Stimulated activated CD4-positive, alpha-beta T cell treated with anti-CD3 and anti-CD28 coated beads, Interleukin-4, amount 100 ng/mL, for 24 hours (primary cell): Measurements from ENCODE around the gene CACNB1.

ENCODE experiments used
- DNase-seq: peaks from one replicate; pipeline ENCODE4 v3.0.0-alpha.2; 2020

CACNB1 gene

DNA sequence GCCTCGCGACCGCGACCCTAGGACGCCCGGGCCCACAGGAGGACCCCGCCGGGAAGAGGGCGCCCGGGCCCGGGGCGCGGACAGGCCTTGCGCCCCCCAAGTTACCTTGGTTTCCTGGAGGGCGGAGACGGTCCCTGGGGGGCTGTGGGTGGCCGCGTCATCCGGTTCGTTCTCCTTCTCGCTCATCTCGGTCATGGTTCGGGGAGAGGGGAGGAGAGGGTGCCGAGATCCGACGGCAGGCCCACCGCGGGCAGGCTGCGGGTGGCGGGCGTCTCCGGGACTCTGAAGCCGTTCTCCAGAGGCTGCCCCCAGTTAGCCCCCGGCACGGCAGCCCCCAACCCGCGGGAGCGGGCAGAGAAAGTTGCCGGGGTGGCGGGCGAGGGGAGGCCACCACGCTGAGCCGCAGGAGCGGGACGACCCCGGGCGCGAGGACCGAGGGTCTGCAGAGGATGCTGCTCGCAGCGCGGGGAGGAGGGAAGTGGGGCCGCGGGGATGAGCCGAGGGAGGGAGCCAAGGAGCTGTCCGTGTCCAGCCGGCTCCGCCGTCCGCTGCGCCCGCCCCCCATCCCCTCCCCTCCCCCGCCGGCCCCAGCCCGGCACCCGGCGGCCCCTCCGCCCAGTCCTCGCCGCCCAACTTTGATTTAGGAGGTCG lies 28.0 kb upstream of the CACNB1 start, which contains the start of gene STAC2:
Gene STAC2 (minus strand): TSS at position 638 of the 651 bp plus-strand sequence. CDS start 443 bp downstream, at position 195.
- DNase-seq = no peak

DNA sequence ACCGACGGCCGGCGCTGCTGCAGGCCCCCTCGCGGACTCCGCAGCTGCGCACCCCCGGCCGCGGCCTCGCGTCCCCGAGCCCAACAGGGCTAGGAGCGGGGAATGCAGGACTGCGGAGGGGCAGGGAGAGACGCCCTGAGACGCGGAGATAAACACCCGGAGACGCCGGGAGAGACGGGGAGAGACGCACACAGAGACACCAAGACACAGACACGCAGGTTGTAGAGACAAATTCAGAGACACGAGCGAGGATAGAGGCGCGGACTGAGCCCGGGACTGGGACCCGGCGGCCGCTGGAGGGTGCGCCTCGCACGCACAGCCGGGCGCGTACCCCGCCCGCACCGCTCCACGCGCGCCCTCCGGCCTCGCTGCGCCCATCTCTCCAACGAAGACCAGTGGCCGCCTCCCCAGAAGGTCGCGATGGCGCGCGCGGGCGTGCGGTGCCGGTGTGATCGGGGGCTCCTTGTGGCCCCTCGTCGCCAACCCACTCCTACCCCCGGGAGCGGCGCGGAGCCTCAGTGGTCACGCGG lies 27.4 kb upstream of the CACNB1 start:
- no peak for DNase-seq

DNA sequence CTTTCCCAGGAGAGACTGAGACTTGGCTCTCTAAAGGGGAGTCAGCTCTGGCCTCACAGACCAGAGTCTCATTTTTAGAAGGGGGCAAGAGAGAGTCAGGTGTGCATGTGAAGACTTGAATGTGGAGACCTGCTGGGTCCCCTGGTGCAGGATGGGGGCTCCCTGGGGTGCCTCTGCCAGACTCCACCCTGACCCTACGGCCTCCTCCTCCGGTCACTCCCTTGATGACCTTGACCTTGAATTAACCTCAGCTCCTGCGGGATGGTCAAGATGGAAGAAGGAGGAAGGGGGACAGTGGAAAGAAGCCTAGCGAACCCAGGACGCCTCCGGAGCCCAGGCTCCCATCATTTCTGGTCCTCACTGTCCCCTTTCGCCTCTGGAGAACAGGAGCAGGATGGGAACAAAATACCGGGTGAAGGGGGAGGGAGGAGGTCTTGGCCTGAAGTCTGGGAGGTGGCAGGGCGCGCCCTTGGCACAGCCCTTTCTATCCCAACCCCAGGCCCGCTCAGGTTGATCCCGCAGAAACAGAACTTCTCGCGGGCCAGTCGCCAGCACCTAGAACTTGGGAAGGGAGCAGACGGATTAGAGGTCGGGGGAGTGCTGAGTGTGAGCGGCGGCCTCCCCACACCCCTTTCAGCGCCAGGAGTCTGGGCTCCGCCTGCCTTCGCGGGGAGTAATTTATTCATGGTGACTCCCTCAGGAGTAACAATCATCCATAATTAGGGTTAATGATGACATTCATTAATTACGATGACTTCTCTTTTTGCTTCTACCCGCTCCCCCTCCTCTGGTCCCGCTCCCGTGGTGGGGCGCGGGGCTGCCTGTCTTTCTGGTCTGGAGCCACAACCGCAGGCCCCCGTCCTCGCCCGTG lies 26.7 kb upstream of the CACNB1 start:
- no peak for DNase-seq

DNA sequence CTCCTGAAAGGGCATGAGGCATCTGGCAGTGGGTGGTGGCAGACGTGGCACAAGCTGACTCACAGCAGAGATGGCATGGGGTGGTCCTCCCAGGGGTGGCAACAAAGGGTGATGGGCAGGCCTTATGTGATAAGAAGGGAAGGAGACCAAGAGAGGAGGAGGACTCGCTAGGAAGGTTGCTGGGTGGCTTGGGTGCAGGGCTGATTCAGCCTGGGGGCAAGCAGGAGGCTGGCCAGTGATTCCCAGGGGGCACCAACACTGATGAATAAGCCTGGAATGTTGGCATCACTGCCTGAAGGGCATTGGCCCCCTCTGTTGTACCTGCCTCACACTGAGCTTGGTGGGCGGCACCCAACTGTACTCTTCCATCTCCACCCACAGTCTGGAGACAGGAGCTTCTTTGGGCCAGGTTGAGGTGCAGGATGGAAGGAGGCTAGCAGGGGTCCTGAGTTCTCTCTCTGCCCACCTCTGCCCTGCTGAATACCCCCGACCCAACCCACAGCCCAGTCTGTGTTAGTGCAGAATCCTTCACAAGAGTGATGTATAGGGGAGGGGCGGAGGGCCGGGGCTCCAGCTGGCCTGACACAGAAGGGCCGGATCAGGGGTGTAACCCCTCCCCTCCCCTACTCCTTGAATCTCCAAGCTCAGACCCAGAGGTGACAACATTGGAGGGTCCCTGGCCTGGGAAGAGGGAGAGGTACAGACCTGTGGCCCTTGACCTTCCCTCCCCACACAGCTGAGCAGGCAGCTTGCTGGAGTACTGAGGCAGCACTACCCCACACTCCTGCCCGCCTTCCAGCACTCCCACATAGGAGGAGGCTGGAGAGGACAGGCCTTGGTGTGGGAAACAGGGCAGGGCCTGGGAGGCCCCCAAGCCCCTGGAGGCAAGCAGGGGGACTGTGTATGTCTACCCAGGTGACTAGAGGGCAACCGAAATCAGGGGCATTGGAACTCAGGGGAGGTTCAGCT lies 25.7 kb upstream of the CACNB1 start:
- no peak for DNase-seq

DNA sequence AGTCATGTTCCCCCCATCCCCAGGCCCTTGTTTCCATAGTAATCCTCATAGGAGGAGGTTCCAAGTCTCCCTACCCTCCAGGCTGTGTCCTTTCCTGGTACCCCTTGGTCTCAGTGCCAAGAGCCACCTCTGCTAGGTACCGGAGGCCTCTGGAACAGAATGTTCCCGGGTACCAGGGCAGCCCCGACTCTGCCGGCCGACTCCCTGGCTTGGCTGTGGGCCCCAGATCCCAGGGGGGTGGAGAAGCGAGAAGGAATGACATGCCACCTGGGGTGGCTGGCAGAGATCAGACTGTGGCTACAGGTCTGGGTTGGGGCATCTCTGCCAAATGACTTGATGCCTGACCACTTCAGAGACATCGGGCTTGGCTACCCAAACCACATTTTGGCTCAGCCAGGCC lies 24.7 kb upstream of the CACNB1 start:
- no peak for DNase-seq

DNA sequence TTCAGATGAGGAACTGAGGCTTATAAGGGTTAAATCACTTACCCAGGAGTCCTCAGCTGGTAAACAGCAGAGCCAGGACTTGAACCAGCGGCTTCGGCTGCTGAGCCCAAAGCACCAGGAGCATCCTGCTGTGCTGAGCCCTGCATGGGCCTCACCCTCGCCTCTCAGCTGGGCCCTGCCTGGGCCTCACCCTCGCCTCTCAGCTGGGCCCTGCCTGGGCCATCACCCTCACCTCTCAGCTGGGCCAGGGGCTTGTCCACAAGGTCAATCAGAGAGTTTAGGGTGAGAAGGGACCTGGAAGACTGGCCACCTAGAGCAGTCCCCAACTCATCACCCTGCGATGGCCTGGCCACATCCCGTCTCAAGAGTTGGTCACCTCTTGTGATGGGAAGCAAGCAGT lies 24.1 kb upstream of the CACNB1 start:
- no peak for DNase-seq

DNA sequence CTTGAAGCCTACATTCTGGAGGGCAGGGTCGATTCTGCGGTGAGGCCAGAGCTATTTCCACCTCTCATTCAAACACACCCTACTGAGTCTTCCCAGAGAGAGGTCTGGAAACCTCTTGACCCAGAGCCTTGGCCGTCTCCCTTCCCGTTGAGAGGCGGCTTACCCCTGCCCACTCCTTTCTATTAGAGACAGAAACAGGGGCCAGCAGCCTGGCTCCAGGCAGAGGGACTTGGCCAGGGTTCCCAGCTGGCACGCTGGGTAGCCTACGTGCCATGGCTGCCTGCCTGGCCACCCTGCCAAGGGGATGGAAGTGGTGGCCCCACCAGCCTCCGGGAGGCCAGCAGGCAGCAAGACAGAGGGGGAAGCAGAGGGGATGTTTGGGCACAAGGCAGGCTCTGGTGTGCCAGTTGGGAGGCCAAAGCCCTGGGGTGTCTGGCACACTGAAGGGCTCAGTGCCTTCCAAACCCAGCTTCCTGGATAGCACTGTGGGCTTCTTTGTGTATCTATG lies 22.2 kb upstream of the CACNB1 start:
- no peak for DNase-seq

DNA sequence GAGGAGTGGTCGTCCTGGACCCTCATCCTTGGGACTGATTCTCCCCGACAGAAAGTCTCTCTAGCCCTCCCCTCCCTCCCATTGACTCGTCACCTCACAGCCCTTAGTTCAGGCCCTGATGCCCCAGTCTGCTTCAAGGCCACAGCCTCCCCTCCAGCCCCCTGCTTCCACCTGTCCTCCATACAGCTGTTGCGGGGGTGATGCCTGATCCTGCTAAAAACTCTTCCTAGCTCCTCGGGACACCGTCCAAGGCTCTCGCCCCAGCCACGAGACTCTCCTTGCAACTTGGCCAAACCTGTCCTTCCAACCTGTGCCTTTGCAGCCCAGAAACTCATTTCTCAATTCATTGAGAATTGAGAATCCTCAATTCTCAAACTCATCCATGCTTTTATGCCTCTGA lies 21.4 kb upstream of the CACNB1 start:
- no peak for DNase-seq

DNA sequence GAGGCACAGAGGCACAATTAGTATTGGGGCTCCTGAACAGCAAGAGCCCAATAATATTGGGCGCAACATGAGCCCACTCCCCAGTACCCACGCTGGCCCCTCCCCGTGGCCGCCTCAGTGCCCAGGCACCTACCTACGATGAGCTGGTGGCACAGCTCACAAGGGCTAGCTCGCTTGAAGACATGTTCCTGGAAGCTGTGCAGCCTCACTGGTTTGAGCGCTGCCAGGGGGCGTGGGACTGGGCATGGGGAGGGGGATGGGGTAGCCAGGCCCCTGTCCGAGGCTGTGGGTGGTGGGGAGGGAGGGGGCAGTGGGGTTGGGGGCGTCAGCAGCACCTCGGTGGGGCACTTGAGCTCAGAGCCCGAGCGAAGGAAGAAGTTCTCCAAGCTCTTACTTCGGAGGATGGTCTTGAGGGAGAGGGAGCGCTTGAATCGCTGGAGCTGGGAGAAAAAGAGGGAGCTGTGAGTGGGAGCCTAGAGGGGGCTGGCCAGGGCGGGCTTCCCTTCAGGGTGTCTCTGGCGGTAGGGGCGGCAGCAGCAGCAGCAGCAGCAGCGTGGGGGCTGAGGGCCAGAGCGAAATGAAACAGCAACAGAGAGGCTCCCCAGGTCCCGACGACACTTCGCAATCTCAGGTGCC lies 20.4 kb upstream of the CACNB1 start:
- DNase-seq = no peak

DNA sequence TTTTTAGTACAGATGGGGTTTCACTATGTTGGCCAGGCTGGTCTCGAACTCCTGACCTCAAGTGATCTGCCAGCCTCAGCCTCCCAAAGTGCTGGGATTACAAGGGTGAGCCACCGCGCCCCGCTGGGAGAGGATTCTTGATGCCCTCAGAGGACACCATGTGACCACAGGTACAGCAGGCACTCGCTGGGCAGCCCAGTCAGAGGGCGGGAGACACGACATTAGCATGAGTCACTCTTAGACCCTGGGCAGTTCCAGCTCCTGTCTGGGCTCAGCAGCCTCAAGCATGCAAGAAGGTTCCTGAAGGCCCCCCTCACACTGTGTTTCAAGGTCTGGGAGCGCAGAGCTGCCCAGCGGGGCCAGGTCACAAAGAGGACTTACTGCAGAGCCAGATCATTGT lies 16.4 kb upstream of the CACNB1 start:
- DNase-seq = no peak

DNA sequence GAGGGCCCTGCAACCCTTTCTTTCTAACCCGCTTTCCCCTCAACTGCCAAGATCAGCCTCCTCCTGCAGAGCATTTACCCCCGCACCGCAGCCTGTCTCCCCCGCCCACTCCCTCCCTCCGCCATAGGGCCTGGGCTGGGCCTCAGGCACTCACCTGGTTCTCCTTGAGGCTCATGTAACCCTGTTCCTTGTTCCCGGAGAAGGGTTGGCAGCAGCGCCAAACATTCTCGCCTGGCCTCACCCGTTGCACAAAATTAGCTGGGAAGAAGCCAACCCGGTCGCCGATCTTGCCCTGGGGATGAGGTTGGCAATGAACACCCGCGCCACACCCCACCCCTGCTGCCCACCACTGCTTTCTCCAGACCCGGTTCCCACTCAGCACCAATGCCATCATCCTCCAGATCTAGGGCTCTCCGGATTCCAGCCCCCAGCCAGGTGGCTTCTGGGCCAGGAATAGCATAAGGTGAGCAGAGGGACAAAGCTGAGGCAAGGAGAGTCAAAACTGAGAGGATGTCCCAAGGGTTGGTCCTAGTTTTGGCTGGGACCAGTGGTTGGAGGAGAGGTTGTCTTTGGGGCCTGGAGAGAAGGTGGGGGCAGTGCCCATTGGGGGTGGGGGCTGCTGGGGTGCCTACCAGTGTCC lies 15.5 kb upstream of the CACNB1 start:
- no peak for DNase-seq

DNA sequence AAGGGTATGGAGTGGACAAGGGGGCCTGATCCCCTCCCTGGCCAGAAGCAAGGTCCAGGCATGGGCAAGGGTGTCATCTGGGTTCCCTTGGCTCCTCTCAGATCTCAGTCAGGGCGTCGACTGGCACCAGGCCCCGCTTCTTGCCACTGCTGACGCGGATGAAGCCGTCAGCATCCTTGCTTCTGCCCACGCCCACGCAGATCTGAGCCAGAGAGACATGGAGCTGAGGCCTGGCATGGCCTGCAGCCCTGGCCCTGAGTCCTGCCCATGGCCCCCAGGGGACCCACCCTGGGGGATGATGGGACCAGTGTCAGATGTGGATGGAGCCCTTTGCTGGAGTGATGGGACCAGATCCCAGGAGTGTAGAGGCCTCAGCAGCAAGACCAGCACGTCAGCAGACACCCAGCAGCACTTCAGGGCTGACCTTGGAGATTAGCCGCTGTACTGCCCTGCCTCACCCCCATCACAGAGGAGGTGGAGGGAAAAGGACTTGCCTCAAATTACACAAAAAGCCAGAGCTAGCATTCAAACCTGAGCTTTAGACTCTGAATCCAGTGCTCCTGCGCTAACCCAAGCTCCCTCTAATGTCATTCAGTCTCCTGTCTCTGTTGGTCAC lies 14.8 kb upstream of the CACNB1 start:
- no peak for DNase-seq

DNA sequence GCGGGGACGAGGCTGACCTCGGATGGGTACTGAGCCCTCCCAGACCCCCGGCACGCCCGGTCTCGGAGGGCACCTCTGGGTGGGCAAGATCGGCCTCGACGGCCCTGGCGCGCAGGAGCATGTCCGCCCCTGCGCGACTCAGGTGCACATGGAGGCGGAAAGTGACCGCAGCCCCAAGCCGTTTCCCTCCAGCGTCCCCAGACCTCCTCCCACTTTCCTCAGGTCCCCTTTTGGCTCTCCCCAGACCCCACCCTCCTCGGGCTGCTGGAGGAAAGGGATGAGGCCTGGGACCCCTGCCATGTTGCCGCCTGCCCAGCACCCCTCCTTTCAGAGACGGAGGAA lies 12.6 kb upstream of the CACNB1 start:
- no peak for DNase-seq

DNA sequence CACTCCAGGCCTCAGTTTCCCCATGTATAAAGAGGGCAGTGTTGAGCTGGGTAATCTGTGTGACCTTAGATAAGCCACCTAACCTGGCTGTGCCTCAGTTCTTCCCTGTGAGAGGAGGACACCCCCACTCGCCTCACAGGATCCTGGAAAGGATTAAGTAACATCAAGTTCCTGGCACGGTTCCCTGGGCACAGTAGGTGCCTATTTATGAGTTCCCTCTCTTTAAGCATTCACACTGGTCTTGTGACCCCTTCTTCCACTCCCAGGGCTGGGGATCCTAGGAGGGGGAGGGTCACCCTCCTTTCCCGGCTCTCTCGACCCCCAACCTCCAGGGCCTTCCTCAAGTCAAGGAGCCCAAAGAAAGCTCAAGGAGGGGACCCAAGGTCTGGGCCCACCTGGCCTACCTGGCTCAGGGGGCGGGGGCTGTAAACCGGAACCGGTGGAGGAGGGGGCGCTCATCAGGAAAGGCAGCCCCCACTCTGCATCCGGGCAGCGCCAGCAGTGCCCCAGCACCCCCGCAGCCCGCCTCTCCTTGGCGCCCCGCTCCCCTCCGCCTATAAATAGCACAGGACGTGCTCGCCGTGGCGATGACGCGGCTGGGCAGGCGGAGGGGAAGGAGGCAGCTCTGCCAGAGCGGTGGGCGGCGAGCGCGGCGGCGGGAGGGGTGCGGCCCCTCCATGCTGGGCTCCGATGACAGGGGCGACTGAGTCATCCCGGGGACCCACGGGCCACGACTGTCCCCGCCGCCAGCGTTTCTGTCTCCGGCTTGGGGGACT lies 12.0 kb upstream of the CACNB1 start:
- peak; percentile 74 for DNase-seq

DNA sequence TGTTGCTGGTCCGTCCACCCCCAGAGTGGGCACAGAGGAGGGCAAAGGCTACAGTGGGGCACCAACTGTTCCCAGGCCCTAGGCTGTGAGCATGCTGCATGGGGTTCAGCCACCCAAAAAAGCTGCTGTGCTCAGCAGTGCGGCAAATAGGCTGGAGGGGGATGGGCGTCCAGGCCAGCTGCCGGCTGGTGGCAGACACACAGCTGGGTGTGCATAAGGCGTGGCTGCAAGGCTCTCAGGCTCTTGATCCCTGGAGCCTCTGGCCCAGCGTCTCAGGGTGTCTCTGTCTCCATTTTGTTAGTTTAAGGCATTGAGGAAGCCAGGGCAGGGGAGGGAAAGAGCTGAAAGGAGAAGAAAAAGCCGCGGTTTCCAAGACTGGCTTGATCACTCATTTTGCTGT lies 11.4 kb upstream of the CACNB1 start:
- DNase-seq = no peak

DNA sequence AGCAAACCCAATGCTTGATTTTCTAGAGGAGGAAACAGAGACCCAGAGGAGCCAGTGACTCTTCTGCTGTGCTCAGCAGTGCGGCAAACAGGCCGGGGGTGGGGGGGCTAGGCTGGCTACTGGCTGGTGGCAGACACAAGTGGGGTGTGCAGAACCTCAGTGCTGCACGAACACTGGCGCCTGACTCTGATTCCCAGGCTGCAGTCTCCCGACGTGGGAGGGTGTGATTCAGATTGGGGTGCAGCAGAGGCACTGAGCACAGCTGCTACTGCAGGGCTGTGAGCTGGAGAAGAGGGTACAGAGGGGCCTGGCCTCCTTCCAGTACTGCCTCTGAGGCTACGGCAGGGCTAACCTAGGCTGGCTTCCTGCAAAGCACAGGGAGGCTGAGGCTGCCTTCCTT lies 10.7 kb upstream of the CACNB1 start:
- no peak for DNase-seq

DNA sequence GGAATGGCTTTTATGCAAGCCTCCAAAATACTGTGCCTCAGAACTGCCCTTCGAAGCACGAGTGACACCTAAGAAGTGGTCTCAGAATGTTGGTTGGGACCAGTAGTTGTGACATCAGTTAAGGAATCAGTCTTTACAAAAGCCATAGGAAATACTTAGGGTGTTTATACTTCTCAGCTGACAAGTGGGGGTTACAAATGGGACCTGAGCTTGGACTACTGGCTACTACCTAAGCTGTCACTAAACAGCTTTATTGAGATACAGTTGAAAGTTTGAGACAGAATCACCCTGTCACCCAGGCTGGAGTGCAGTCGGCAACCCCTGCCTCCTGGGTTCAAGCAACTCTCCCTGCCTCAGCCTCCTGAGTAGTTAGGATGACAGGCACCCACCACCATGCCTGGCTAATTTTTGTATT lies 7.7 kb upstream of the CACNB1 start:
- DNase-seq = no peak

DNA sequence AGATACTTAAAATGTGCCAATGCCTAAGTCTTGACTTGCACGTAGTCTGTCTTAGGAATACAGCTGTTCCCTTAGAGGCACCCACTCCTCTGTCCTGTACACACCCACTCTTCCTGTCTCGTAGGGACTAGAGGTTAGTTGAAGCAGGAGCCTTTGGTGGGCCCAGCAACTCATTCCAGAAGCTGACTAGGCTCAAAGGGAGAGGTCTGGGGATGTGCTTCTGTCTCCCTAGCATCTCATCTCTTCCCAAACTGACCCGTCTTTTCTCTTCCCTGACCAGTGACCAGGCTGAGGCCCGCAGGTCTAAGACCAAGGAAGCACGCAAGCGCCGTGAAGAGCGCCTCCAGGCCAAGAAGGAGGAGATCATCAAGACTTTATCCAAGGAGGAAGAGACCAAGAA lies 6.8 kb upstream of the CACNB1 start:
- DNase-seq = no peak

DNA sequence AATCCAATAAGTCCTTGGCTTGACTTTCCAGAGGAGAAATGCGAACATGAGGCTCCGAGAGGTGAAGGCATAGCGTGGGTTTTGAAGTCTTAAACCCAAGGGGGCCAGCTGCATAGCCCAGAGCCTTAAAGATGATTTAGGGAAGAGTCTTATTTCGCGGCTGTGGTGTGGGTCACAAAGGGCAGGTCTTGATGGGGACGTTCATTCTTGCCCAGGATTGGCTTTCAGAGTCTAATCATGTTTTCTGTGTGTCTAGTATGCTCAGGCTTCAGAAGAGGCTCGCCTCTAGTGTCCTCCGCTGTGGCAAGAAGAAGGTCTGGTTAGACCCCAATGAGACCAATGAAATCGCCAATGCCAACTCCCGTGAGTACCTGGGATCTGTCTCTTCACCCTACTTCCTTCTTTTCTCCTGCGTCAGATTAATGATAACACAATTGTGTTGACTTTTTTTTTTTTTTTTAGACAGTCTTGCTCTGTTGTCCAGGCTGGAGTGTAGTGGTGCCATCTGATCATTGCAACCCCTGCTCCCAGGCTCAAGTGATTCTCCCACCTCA lies 3.6 kb upstream of the CACNB1 start:
- no peak for DNase-seq
